ENCODE data around the gene ERC2.

DNA sequence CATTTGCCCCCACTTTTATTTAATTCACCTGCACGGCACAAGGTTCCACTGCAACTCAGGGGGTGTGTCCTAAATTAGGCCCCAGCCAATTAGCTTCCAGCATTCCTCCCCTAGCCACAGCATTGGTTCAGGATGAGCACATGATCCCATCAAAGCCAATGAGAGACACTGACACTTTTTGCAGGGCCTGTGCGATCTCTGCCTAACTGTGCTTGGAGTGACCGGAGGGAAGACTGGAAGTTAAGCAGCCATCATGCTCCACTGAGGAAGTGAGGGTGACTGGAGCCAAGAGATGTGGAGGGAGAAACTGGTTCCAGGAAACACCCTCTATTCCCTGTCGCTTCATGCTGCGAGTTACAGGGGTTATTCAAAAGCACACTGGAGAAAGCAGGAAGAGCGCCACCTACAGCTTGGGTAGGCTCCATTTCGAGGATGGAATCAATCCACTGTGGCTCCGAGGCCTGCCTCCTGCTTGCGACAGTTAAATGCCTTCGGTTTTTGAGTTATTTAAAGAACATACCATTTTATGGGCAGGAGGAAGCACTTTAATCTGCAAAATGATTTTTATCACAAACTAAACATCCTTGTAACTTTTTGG is 858.9 kb downstream of the ERC2 start:
- TF ChIP-seq CTCF (CRISPR knock-in tag; IDR thresholded peaks at IDR 0.05) (no peak), SP1 (IDR thresholded peaks at IDR 0.05) (no peak), SP1 (CRISPR knock-in tag; IDR thresholded peaks at IDR 0.05) (no peak), ZFX (CRISPR knock-in tag; IDR thresholded peaks at IDR 0.05; ENCODE audit: low read depth) (no peak), MYC (CRISPR knock-in tag; IDR thresholded peaks at IDR 0.05; ENCODE audit: borderline replicate concordance) (no peak), ZSCAN29 (CRISPR knock-in tag; conservative IDR thresholded peaks at IDR 0.05) (no peak), ZMYM3 (CRISPR knock-in tag; IDR thresholded peaks at IDR 0.05) (no peak), NR2C2 (CRISPR knock-in tag; IDR thresholded peaks at IDR 0.05; ENCODE audit: borderline replicate concordance) (no peak)
- TF ChIP-seq, protein P1, sequence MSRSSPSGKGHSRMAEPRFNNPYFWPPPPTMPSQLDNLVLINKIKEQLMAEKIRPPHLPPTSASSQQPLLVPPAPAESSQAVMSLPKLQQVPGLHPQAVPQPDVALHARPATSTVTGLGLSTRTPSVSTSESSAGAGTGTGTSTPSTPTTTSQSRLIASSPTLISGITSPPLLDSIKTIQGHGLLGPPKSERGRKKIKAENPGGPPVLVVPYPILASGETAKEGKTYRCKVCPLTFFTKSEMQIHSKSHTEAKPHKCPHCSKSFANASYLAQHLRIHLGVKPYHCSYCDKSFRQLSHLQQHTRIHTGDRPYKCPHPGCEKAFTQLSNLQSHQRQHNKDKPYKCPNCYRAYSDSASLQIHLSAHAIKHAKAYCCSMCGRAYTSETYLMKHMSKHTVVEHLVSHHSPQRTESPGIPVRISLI (CRISPR knock-in tag; IDR thresholded peaks at IDR 0.05; ENCODE audit: borderline replicate concordance): no peak
